NCI-H2196 (cell line): ENCODE measurements around the gene CIRBP.

ENCODE experiments used
- DNase-seq: peaks from one replicate; lab custom pipeline; 2025; ENCODE audit not compliant: unreplicated experiment; lab: John Stamatoyannopoulos, UW

CIRBP gene

GRCh38 chr19:1266916-1267476 is 2.1 kb upstream of the CIRBP start:
- peak; percentile 78 for DNase-seq

GRCh38 chr19:1267477-1268225 is 1.5 kb upstream of the CIRBP start:
- DNase-seq = no peak

GRCh38 chr19:1268226-1269064 is 687 bp upstream of the CIRBP start:
- DNase-seq = no peak

GRCh38 chr19:1269478-1270212 is 513 bp downstream of the CIRBP start:
- peak; percentile 90 for DNase-seq

GRCh38 chr19:1270213-1270853 is 1.2 kb downstream of the CIRBP start:
- DNase-seq = peak; percentile 62

- DNase-seq = no peak
Measured at GRCh38 chr19:1270854-1271527, 1.9 kb downstream of the CIRBP start.

GRCh38 chr19:1271528-1272422 is 2.6 kb downstream of the CIRBP start:
- DNase-seq = no peak

GRCh38 chr19:1272423-1273262 is 3.5 kb downstream of the CIRBP start:
- DNase-seq = no peak

GRCh38 chr19:1273263-1274041 is 4.3 kb downstream of the CIRBP start:
- no peak for DNase-seq

GRCh38 chr19:1274081-1274851 is 5.1 kb downstream of the CIRBP start:
- no peak for DNase-seq

GRCh38 chr19:1274852-1275259 is 5.7 kb downstream of the CIRBP start:
- DNase-seq = no peak

- DNase-seq = peak; percentile 99
Measured at GRCh38 chr19:1275260-1275975, 6.3 kb downstream of the CIRBP start, which contains the start of gene FAM174C. Gene FAM174C (plus strand): TSS chr19:1275530. CDS start chr19:1275550, 20 bp downstream.

- no peak for DNase-seq
Measured at GRCh38 chr19:1275976-1276627, 7.0 kb downstream of the CIRBP start.

- peak; percentile 34 for DNase-seq
Measured at GRCh38 chr19:1276628-1277022, 7.5 kb downstream of the CIRBP start.

- no peak for DNase-seq
Measured at GRCh38 chr19:1277061-1277460, 7.9 kb downstream of the CIRBP start.
